ENCODE results near the gene CUL9. TPM values are rescaled to one million over a fixed set of nuclear protein-coding genes. Genes with fewer than 3 reads are reported as not detected.

The CUL9 gene
- total RNA-seq, 1 donor from 2014 or later: 38.9 TPM

DNA sequence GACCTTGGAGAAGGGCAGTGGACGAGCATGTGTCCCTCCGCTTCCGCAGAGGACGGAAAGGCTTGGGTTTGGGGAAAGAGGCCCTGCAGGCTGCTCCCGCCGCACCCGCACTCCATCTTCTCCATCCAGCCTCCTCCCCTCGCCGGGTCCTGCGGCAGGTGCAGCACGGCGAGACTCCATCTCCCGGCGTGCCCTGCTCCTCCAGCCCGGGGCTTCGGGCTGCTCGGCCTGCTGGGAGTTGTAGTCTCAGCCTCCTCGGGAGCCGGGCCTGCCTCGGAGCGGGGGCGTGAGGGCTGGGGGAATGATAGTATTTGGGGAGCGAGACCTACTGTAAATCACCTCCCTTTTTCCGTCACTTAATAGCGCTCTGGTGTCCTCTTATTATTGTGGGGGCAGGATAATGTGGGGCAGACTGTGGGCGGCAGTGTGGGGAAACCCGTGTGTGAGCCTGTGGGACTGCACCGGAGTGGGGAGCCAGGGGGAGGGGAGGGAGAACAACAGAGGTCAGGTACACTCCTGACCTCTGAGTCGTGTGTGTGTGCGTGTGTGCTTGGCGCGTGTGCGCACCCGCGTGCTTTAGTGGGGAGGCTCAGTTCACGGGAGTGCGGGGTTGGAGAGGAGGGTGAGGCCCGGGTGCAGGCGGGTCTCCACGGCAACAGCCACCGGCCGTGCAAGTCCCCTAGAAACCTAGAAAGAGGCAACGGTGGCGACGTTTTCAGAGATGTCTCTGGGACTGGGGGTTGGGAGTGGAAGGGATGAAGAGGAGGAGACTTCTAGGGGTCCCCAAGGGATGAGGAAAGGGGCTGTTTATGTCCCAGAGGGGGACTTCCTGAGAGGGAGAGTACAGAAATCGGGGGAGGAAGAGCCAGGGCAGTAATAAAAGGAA is 65.4 kb downstream of the CUL9 start:
- Mint-ChIP-seq H3K4me3 (peak overlapping the region; percentile 77), H3K36me3 (ENCODE audit: low read depth) (no peaks in the 10 kb centered on the region), H3K27me3 (ENCODE audit: insufficient read depth) (peaks cover 17% of the 10 kb centered on the region), H3K4me1 (ENCODE audit: low read depth) (peaks cover 21% of the 10 kb centered on the region), H3K9me3 (no peaks in the 10 kb centered on the region), H3K27ac (peak overlapping the region; percentile 85)
- peak; percentile 77 for DNase-seq (ENCODE audit: low spot score)
- intact Hi-C loops (cut with micrococcal nuclease): loop anchor here (1.0 to 10.0 kb wide), 4 partner anchors 23 to 327 kb away; partner anchors contain the start of genes POLH, TJAP1 and XPO5

DNA sequence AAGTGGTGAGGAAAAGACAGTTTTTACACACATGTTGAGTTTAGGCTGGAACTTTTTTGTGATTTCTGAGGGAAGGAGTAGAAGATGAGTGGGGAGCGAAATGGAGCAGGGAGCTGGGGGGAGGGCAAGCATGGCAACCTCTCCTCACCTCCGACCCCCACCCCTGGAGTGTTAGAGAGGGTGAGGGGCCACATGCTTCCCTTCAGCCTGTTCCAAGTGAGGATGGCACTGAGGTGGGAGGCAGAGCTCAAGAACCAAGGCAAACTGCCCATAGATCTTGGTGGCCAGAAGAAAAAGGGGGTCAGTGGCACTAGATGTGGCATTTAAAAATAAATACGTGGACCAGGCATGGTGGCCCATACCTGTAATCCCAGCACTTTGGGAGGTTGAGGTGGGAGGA is 66.1 kb downstream of the CUL9 start:
- intact Hi-C loops (cut with micrococcal nuclease): loop anchor here (10.0 kb wide), 1 partner anchor 327 kb away; the partner anchor contains the start of genes POLH and XPO5
- DNase-seq (ENCODE audit: low spot score): no peak
- Mint-ChIP-seq H3K4me1 (ENCODE audit: low read depth) (peaks cover 21% of the 10 kb centered on the region), H3K27ac (no peak overlapping the region), H3K4me3 (peak overlapping the region; percentile 77), H3K27me3 (ENCODE audit: insufficient read depth) (peaks cover 21% of the 10 kb centered on the region), H3K36me3 (ENCODE audit: low read depth) (no peaks in the 10 kb centered on the region), H3K9me3 (no peaks in the 10 kb centered on the region)

DNA sequence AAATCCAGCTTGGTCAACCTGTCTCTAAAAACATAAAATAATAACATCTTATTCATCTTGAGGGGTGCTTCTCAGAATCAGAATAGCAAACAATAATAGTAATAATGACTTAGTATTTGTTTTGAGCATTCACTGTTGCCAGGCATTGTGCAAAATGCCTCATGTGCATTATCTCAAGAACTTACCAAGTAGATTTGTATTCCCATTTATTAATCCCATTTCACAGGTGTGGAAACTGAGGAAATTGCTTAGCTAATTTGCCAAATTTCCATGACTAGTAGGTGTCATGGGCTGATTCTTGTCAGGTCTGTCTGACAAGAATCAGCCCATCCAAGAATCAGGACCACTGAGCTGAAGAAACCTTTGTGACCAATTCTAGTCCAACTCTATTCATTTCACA is 66.8 kb downstream of the CUL9 start:
- peaks cover 23% of the 10 kb centered on the region for H3K4me1 Mint-ChIP-seq (ENCODE audit: low read depth)
- no peak overlapping the region for H3K4me3 Mint-ChIP-seq
- no peaks in the 10 kb centered on the region for H3K9me3 Mint-ChIP-seq
- no peak for DNase-seq (ENCODE audit: low spot score)
- intact Hi-C loops (cut with micrococcal nuclease): loop anchor here (10.0 kb wide), 1 partner anchor 326 kb away; the partner anchor contains the start of genes POLH and XPO5
- peaks cover 21% of the 10 kb centered on the region for H3K27me3 Mint-ChIP-seq (ENCODE audit: insufficient read depth)
- H3K36me3 Mint-ChIP-seq (ENCODE audit: low read depth): no peaks in the 10 kb centered on the region
- no peak overlapping the region for H3K27ac Mint-ChIP-seq

DNA sequence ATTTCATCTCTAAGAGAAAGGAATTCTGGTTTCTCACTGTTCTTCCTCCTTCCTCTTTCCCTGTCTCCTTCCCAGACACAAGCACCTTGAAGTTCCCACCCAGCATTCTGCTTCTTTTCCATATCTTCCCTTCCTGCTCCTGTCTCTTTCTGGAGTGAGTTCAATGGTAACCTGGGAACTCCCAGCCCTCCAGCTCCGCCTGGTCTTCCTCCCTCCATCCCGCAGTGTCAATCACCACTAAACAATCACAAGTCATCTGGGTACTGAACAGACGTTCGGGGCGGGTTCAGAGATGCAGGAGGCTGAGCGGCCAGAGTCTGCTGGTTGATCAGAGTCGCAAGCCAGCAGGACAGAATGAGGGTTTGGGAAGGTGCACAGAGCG is 69.0 kb downstream of the CUL9 start:
- Mint-ChIP-seq H3K27ac (no peak overlapping the region), H3K36me3 (ENCODE audit: low read depth) (no peaks in the 10 kb centered on the region), H3K4me3 (no peak overlapping the region), H3K27me3 (ENCODE audit: insufficient read depth) (peaks cover 25% of the 10 kb centered on the region), H3K9me3 (no peaks in the 10 kb centered on the region), H3K4me1 (ENCODE audit: low read depth) (peaks cover 40% of the 10 kb centered on the region)
- DNase-seq (ENCODE audit: low spot score): no peak
- intact Hi-C loops (cut with micrococcal nuclease): no loop called here

DNA sequence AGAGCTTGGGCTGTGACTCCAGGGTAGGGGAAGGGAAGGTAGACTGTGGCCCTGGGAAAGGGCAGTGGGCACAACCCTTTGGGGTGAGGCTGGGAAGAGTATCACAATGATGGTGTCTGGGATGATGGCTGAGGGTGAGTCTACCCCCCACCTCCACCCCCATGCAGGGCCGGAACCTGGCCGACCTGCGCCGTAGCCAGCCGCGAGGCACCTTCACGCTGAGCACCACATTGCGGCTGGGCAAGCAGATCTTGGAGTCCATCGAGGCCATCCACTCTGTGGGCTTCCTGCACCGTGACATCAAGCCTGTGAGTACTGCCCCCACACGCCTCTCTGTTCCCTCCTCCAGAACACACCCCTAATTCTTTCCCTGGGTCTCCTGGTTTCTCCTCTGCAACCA is 71.4 kb downstream of the CUL9 start:
- peaks cover 47% of the 10 kb centered on the region for H3K4me1 Mint-ChIP-seq (ENCODE audit: low read depth)
- H3K9me3 Mint-ChIP-seq: no peaks in the 10 kb centered on the region
- no peak overlapping the region for H3K4me3 Mint-ChIP-seq
- H3K36me3 Mint-ChIP-seq (ENCODE audit: low read depth): no peaks in the 10 kb centered on the region
- H3K27ac Mint-ChIP-seq: no peak overlapping the region
- H3K27me3 Mint-ChIP-seq (ENCODE audit: insufficient read depth): peaks cover 21% of the 10 kb centered on the region
- DNase-seq (ENCODE audit: low spot score): no peak
- intact Hi-C loops (cut with micrococcal nuclease): no loop called here

DNA sequence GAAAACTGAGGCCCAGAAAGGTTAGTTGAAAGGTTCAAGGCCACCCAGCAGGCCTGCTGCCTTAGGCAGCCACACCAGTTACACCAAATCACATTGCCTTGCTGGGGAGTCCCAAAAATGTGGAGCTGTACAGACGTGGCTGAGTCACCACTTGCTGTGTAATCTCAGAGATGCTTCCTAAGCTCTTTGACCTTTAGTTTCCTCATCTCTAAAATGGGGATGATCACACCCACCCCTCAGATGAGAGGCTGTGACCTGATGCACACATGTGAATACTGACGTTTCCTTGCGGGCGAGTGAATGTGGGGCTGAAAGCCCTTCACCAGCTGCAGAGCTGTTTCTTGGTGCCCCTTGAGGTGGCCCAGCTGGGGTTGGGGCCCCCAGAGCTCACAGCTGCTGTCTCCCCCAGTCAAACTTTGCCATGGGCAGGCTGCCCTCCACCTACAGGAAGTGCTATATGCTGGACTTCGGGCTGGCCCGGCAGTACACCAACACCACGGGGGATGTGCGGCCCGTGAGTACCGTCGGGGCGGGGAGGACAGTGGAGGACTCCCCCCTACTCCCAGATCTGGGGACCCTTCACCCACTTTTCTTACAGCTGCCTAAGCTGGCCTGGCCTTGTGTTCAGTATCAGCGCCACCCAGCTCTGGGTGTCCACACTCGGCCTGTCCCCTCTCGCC is 72.3 kb downstream of the CUL9 start:
- peak; percentile 17 for DNase-seq (ENCODE audit: low spot score)
- Mint-ChIP-seq H3K4me3 (no peak overlapping the region), H3K27me3 (ENCODE audit: insufficient read depth) (peaks cover 21% of the 10 kb centered on the region), H3K36me3 (ENCODE audit: low read depth) (no peaks in the 10 kb centered on the region), H3K27ac (peak overlapping the region; percentile 77), H3K4me1 (ENCODE audit: low read depth) (peaks cover 47% of the 10 kb centered on the region), H3K9me3 (no peaks in the 10 kb centered on the region)
- intact Hi-C loops (cut with micrococcal nuclease): no loop called here

DNA sequence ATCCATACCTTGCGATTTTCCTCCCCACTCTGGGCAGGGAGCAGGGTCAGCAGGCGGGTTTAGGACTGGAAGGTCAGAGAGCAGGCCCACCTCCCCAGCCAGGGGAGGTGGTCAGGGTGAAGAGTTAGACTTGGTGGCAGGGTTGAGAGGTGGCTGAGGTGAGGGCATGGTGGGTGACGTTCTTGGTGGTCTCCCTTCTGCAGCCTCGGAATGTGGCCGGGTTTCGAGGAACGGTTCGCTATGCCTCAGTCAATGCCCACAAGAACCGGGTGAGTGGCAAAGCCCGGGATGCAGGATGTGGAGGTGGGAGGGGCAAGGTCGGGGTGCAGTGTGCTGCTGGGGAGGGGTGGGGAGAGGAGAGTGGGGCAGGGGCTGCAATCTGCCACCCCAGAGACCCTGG is 72.8 kb downstream of the CUL9 start:
- intact Hi-C loops (cut with micrococcal nuclease): no loop called here
- H3K27me3 Mint-ChIP-seq (ENCODE audit: insufficient read depth): peaks cover 21% of the 10 kb centered on the region
- peaks cover 47% of the 10 kb centered on the region for H3K4me1 Mint-ChIP-seq (ENCODE audit: low read depth)
- H3K9me3 Mint-ChIP-seq: no peaks in the 10 kb centered on the region
- H3K36me3 Mint-ChIP-seq (ENCODE audit: low read depth): no peaks in the 10 kb centered on the region
- DNase-seq (ENCODE audit: low spot score): no peak
- H3K27ac Mint-ChIP-seq: no peak overlapping the region
- no peak overlapping the region for H3K4me3 Mint-ChIP-seq

DNA sequence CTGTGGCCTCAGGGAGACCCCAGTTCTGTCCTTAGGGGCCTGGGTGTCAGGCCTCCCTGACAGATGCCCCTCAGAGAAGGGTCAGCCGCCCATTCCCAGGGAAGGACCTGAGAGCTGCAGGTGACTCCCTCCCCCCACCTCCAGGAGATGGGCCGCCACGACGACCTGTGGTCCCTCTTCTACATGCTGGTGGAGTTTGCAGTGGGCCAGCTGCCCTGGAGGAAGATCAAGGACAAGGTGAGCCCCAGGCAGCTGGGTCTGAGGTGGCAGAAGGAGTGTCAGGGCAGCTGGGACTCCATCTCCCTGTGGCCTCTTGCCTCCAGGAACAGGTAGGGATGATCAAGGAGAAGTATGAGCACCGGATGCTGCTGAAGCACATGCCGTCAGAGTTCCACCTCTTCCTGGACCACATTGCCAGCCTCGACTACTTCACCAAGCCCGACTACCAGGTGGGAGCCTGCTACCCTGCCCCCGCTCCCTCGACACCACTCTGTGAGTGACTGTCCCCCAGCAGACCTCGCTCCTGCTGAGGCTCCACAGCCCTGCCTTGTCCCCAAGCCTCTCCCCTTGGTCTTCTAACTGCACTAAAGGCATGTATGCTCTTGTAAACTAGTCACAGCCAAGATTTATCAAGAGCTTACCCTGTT is 73.5 kb downstream of the CUL9 start:
- DNase-seq (ENCODE audit: low spot score): no peak
- Mint-ChIP-seq H3K27me3 (ENCODE audit: insufficient read depth) (peaks cover 21% of the 10 kb centered on the region), H3K36me3 (ENCODE audit: low read depth) (no peaks in the 10 kb centered on the region), H3K27ac (peak overlapping the region; percentile 38), H3K4me1 (ENCODE audit: low read depth) (peaks cover 47% of the 10 kb centered on the region), H3K9me3 (no peaks in the 10 kb centered on the region), H3K4me3 (no peak overlapping the region)
- intact Hi-C loops (cut with micrococcal nuclease): no loop called here

DNA sequence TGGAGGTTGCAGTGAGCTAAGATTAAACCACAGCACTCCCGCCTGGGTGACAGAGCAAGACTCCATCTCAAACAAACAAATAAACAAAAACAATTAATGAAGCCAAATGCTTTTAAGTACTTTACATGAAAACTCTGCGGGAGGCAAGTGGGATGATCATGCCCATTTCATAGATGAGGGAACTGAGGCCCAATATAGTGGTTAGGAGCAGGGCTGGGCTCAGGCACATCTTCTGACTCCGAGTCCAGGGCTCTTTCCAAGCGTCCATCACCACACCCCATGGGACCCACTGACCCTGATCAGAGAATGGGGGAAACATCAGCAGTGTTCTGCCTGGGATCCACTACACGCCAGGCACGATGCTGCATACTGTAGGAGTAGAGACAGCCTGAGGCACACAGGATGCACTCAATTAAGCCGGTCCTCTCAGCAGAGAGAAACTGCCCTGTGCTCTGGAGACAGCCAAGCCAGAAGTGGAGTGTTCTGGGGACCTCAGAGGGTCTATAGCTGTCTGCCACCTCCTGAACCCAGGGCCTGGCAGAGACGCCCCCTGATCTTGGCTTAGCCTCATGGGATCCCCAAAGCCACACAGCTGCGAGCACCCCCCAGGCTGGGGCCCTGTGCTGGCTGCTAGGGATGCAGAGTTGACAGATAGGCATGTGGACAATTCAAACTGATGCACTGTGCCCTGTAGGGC is 74.8 kb downstream of the CUL9 start:
- Mint-ChIP-seq H3K27ac (peak overlapping the region; percentile 77), H3K9me3 (no peaks in the 10 kb centered on the region), H3K27me3 (ENCODE audit: insufficient read depth) (peaks cover 11% of the 10 kb centered on the region), H3K4me3 (peak overlapping the region; percentile 61), H3K4me1 (ENCODE audit: low read depth) (peaks cover 36% of the 10 kb centered on the region), H3K36me3 (ENCODE audit: low read depth) (no peaks in the 10 kb centered on the region)
- DNase-seq (ENCODE audit: low spot score): no peak
- intact Hi-C loops (cut with micrococcal nuclease): loop anchor here (1.0 kb wide), 1 partner anchor 33 kb away; no protein-coding TSS in a partner anchor

DNA sequence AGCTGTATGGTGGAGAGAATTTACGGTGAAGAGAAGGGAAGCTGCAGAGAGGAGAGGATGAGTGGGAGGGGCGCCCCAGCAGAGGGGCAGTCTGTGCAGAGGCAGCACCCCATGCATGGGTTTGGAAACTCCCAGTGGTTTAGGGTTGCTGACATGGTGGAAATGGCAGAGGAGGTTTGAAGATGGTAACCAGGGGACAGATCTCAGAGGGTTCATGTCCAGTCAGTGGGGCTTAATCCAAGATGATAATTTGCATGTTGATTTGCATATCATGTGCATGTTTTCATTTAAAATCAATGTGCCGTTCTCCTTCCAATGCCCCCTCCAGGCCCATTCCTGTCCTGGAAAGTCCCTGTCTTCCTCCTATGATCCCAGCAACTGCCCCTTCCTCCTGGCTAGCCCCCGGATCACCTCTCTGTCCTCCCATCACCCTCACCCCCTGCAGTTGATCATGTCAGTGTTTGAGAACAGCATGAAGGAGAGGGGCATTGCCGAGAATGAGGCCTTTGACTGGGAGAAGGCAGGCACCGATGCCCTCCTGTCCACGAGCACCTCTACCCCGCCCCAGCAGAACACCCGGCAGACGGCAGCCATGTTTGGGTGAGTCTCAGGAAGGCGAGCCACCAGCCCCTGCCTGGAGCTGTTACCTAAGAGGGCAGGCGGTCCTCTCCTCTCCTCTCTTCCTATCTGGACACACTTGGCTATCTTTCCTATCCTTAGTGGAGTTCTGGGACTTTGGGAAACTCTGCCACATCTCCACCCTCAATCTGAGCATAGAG is 75.6 kb downstream of the CUL9 start:
- no peak for DNase-seq (ENCODE audit: low spot score)

DNA sequence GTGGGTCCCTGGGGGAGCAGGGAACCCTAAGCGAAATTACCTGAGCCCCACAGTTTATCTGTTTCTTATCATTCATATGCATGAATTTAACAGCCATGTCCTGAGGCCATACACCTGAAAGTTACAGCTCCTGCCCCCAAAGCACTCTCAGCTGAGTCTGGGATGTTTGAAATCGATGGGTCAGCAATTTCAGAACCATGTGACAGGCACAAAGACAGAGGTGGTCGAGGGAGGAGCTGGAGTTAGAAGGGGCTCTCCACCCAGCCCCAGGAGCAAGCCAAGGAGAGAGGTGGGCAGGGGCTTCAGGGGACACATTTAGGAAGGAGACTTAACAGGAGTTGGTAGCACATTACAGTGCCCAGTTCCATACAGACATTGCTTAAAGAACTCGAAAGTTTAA is 76.2 kb downstream of the CUL9 start:
- H3K9me3 Mint-ChIP-seq: no peaks in the 10 kb centered on the region
- H3K27me3 Mint-ChIP-seq (ENCODE audit: insufficient read depth): peaks cover 4% of the 10 kb centered on the region
- H3K4me1 Mint-ChIP-seq (ENCODE audit: low read depth): peaks cover 36% of the 10 kb centered on the region
- H3K36me3 Mint-ChIP-seq (ENCODE audit: low read depth): no peaks in the 10 kb centered on the region
- H3K4me3 Mint-ChIP-seq: no peak overlapping the region
- DNase-seq (ENCODE audit: low spot score): no peak
- intact Hi-C loops (cut with micrococcal nuclease): no loop called here
- no peak overlapping the region for H3K27ac Mint-ChIP-seq

More for the DNA sequence above, 75.6 kb downstream of the CUL9 start:
- no peaks in the 10 kb centered on the region for H3K9me3 Mint-ChIP-seq
- H3K27ac Mint-ChIP-seq: peak overlapping the region; percentile 77
- intact Hi-C loops (cut with micrococcal nuclease): loop anchor here (1.0 kb wide), 1 partner anchor 33 kb away; no protein-coding TSS in a partner anchor
- H3K27me3 Mint-ChIP-seq (ENCODE audit: insufficient read depth): peaks cover 8% of the 10 kb centered on the region
- H3K4me3 Mint-ChIP-seq: peak overlapping the region; percentile 61
- no peaks in the 10 kb centered on the region for H3K36me3 Mint-ChIP-seq (ENCODE audit: low read depth)
- H3K4me1 Mint-ChIP-seq (ENCODE audit: low read depth): peaks cover 36% of the 10 kb centered on the region

Measured in activated T-helper 1 cell treated with anti-CD3 and anti-CD28 coated beads, Interleukin-12 subunit alpha, Interleukin-12 subunit beta, Interleukin-2, Interleukin-4 antibody, amounts not matched to agents 30 ng/mL and 10 ng/mL and 1 ng/mL, durations not matched to agents 14 hours and 24 hours and 36 hours (primary cell).